Fibroblast of skin of abdomen (primary cell): Measurements from ENCODE around the gene NUP85.
A peak's percentile ranks its signal among the peaks of the same experiment; 100 is the strongest.
"Not testable (repeated sequence)": the region's sequence is repeated elsewhere in the genome, so short reads cannot be mapped to it uniquely, and the experiment has no call there.

Experiments
- DNase-seq: peaks from one replicate; pipeline ENCODE4 v3.0.0-alpha.2; 2013

Gene NUP85

GRCh38 chr17:75241996-75242460, 36.5 kb downstream of the NUP85 start:
- DNase-seq, result no peak

- DNase-seq, result no peak
These were observed 37.1 kb downstream of the NUP85 start for GRCh38 chr17:75242461-75243042.

GRCh38 chr17:75244133-75244866, 38.8 kb downstream of the NUP85 start:
- no peak for DNase-seq

- DNase-seq, result no peak
These were observed 39.5 kb downstream of the NUP85 start for GRCh38 chr17:75245011-75245410.

- no peak for DNase-seq
These were observed 40.9 kb downstream of the NUP85 start for GRCh38 chr17:75246404-75246803.

- DNase-seq, result no peak
These were observed 44.1 kb downstream of the NUP85 start for GRCh38 chr17:75249564-75249963.

- peak; percentile 54 for DNase-seq
These were observed 44.6 kb downstream of the NUP85 start for GRCh38 chr17:75250009-75250471.

GRCh38 chr17:75252039-75252816, 46.7 kb downstream of the NUP85 start:
- no peak for DNase-seq

- not testable (repeated sequence) for DNase-seq
These were observed 50.6 kb downstream of the NUP85 start for GRCh38 chr17:75255954-75256698.

GRCh38 chr17:75257228-75257627, 51.7 kb downstream of the NUP85 start:
- DNase-seq, result not testable (repeated sequence)

GRCh38 chr17:75260641-75261335, 55.3 kb downstream of the NUP85 start:
- no peak for DNase-seq

- peak; percentile 94 for DNase-seq
These were observed 56.0 kb downstream of the NUP85 start, which contains the start of the genes GGA3 and MRPS7 for GRCh38 chr17:75261336-75262111. Gene GGA3 (minus strand): TSS chr17:75261606. CDS start chr17:75261587, 19 bp downstream. Gene MRPS7 (plus strand): TSS chr17:75261879. CDS start chr17:75261901, 22 bp downstream.

- DNase-seq, result no peak
These were observed 56.7 kb downstream of the NUP85 start for GRCh38 chr17:75262112-75262606.

GRCh38 chr17:75263055-75263454, 57.6 kb downstream of the NUP85 start:
- no peak for DNase-seq

GRCh38 chr17:75265614-75266315, 60.3 kb downstream of the NUP85 start:
- no peak for DNase-seq

GRCh38 chr17:75266316-75267152, 61.1 kb downstream of the NUP85 start:
- no peak for DNase-seq

- DNase-seq, result no peak
These were observed 61.6 kb downstream of the NUP85 start for GRCh38 chr17:75267153-75267410.

- DNase-seq, result no peak
These were observed 62.1 kb downstream of the NUP85 start for GRCh38 chr17:75267411-75268232.

GRCh38 chr17:75269844-75270217, 64.4 kb downstream of the NUP85 start:
- no peak for DNase-seq
